ENCODE results near the gene NRG2.

The NRG2 gene

GRCh38 chr5:140000332-140000731, 42.8 kb downstream of the NRG2 start:
- H3K27ac ChIP-seq = no peak overlapping the region
- TF ChIP-seq CTCF (IDR thresholded peaks at IDR 0.05) = no peak
- TF ChIP-seq ZFX (IDR thresholded peaks at IDR 0.05; ENCODE audit: borderline replicate concordance) = no peak

- H3K27ac ChIP-seq = no peak overlapping the region
- TF ChIP-seq CTCF (IDR thresholded peaks at IDR 0.05) = no peak
- TF ChIP-seq ZFX (IDR thresholded peaks at IDR 0.05; ENCODE audit: borderline replicate concordance) = no peak
Observed at GRCh38 chr5:139998837-139999236, 44.3 kb downstream of the NRG2 start.

- no peak overlapping the region for H3K27ac ChIP-seq
- TF ChIP-seq CTCF (IDR thresholded peaks at IDR 0.05) = no peak
- no peak for TF ChIP-seq ZFX (IDR thresholded peaks at IDR 0.05; ENCODE audit: borderline replicate concordance)
Observed at GRCh38 chr5:139997276-139997675, 45.8 kb downstream of the NRG2 start.

GRCh38 chr5:139995929-139996328, 47.2 kb downstream of the NRG2 start:
- H3K27ac ChIP-seq = no peak overlapping the region
- no peak for TF ChIP-seq CTCF (IDR thresholded peaks at IDR 0.05)
- TF ChIP-seq ZFX (IDR thresholded peaks at IDR 0.05; ENCODE audit: borderline replicate concordance) = no peak

GRCh38 chr5:139994234-139994633, 48.9 kb downstream of the NRG2 start:
- TF ChIP-seq ZFX (IDR thresholded peaks at IDR 0.05; ENCODE audit: borderline replicate concordance) (no peak), CTCF (IDR thresholded peaks at IDR 0.05) (no peak)
- no peak overlapping the region for H3K27ac ChIP-seq

- no peak overlapping the region for H3K27ac ChIP-seq
- no peak for TF ChIP-seq ZFX (IDR thresholded peaks at IDR 0.05; ENCODE audit: borderline replicate concordance)
- TF ChIP-seq CTCF (IDR thresholded peaks at IDR 0.05) = no peak
Observed at GRCh38 chr5:139985733-139986132, 57.4 kb downstream of the NRG2 start.

- TF ChIP-seq ZFX (IDR thresholded peaks at IDR 0.05; ENCODE audit: borderline replicate concordance) (no peak), CTCF (IDR thresholded peaks at IDR 0.05) (no peak)
- no peak overlapping the region for H3K27ac ChIP-seq
Observed at GRCh38 chr5:139985290-139985689, 57.8 kb downstream of the NRG2 start.

Data from 22Rv1 (cell line).